Lung microvascular endothelial cell (primary cell): ENCODE results near the gene USP49. TPM values are rescaled to one million over a fixed set of nuclear protein-coding genes. Genes with fewer than 3 reads are reported as not detected.

Experiments
- DNase-seq, 2 donors: peaks; one replicate each; pipeline versions ENCODE4 v3.0.0 to v3.0.0-alpha.2; 2010; ENCODE audit warnings: low read depth in 2 of 2
- total RNA-seq: library from RNA; depleted of rRNA; stranded (reverse); fragments of >200 nt; gene quantifications from 2 replicates; pipeline ENCODE4 v1.2.1, GENCODE V29; 2014

The USP49 gene
- total RNA-seq, 1 donor from 2014 or later: 1.4 TPM

- DNase-seq: peak in 1 of 2 donors; percentile 41
Observed at GRCh38 chr6:41781366-41781730, 113.8 kb downstream of the USP49 start.

- DNase-seq: peak in 1 of 2 donors; percentile 77
Observed at GRCh38 chr6:41780551-41781365, 114.4 kb downstream of the USP49 start, which contains the start of gene PRICKLE4. Gene PRICKLE4, plus strand, starts transcription at chr6:41780782. Its CDS starts 2,692 bp downstream, at chr6:41783474.

GRCh38 chr6:41779788-41780550 lies 115.2 kb downstream of the USP49 start, which contains the start of gene FRS3:
Gene FRS3, minus strand, starts transcription at chr6:41779900. Its CDS starts 2,913 bp downstream, at chr6:41776987.
- DNase-seq: peak; percentile 96 to 97

- DNase-seq: no peak
Observed at GRCh38 chr6:41779336-41779735, 115.8 kb downstream of the USP49 start.

- no peak for DNase-seq
Observed at GRCh38 chr6:41778895-41779294, 116.3 kb downstream of the USP49 start.

- DNase-seq: no peak
Observed at GRCh38 chr6:41777551-41778285, 117.5 kb downstream of the USP49 start.

GRCh38 chr6:41775293-41775882 lies 119.8 kb downstream of the USP49 start:
- no peak for DNase-seq

GRCh38 chr6:41774841-41775240 lies 120.3 kb downstream of the USP49 start:
- DNase-seq: no peak

- DNase-seq: no peak
Observed at GRCh38 chr6:41771058-41771983, 123.9 kb downstream of the USP49 start.

- DNase-seq: no peak
Observed at GRCh38 chr6:41770381-41771057, 124.7 kb downstream of the USP49 start.

GRCh38 chr6:41769376-41769775 lies 125.8 kb downstream of the USP49 start:
- DNase-seq: no peak

GRCh38 chr6:41768545-41769308 lies 126.4 kb downstream of the USP49 start:
- peak in 1 of 2 donors; percentile 28 for DNase-seq

- peak; percentile 77 to 89 for DNase-seq
Observed at GRCh38 chr6:41767112-41767833, 127.9 kb downstream of the USP49 start.

- peak in 1 of 2 donors; percentile 16 for DNase-seq
Observed at GRCh38 chr6:41766043-41766664, 129.0 kb downstream of the USP49 start.

- peak; percentile 89 to 94 for DNase-seq
Observed at GRCh38 chr6:41763470-41763869, 131.7 kb downstream of the USP49 start.

GRCh38 chr6:41759905-41760579 lies 135.1 kb downstream of the USP49 start:
- no peak for DNase-seq
